Endothelial cell of umbilical vein (primary cell): ENCODE data around the gene SH3BP4. TPM values are rescaled to one million over a fixed set of nuclear protein-coding genes. Genes with fewer than 3 reads are reported as not detected.

ENCODE experiments used
- BruUV-seq: library from RNA; stranded (reverse); fragments of 400-500 nt; replicated peaks from 2 replicates; lab custom pipeline; 2021; lab: Mats Ljungman, UMichigan
- CTCF ChIA-PET: fragments of 300-600, 350-600 bp; sonication (Branson Sonifier 250); formaldehyde crosslinking; loops from one replicate; lab custom pipeline; 2021; ENCODE audit warnings: antibody characterized with exemption, inconsistent platforms; lab: Charles Lee
- POLR2A ChIA-PET: fragments of 300-600, 350-600 bp; sonication (Branson Sonifier 250); formaldehyde crosslinking; loops from one replicate; lab custom pipeline; 2021; ENCODE audit warnings: antibody characterized with exemption, inconsistent platforms; lab: Charles Lee
- DNase-seq: peaks from one replicate; pipeline ENCODE4 v3.0.0-alpha.2; 2011; ENCODE audit warnings: low read depth, low spot score
- FAIRE-seq: peaks from 2 replicates; lab custom pipeline; 2011; peaks lifted over from hg19 to GRCh38; lab: Jason Lieb, UNC
- H2AFZ ChIP-seq: 2 replicates; pipeline ENCODE4 v1.6.0; 2012; ENCODE audit warnings: low read depth, low read length, control low read depth, inconsistent platforms
- H3K27ac ChIP-seq: 2 replicates; pipeline ENCODE4 v1.5.1; 2011; ENCODE audit warnings: low read depth, mild to moderate bottlenecking, control low read depth, low read length, moderate library complexity; ENCODE audit not compliant: insufficient read depth
- H3K27me3 ChIP-seq, 2 experiments: 2 replicates each; pipeline versions ENCODE4 v1.6.0 to v1.6.1; 2011; ENCODE audit warnings: low read length in 2 of 2, mixed read lengths in 1 of 2; ENCODE audit not compliant: control insufficient read depth in 2 of 2, insufficient read depth in 2 of 2
- H3K36me3 ChIP-seq, 2 experiments: 2 replicates in 1 of 2; 3 replicates in 1 of 2; pipeline ENCODE4 v1.5.1; 2011; ENCODE audit warnings: low read length in 2 of 2, mild to moderate bottlenecking in 1 of 2, moderate library complexity in 1 of 2; ENCODE audit not compliant: control insufficient read depth in 2 of 2, insufficient read depth in 2 of 2; ENCODE audit errors: extremely low read depth in 1 of 2
- H3K4me1 ChIP-seq: 3 replicates; pipeline ENCODE4 v1.5.1; 2011; ENCODE audit warnings: mild to moderate bottlenecking, low read length; ENCODE audit not compliant: control insufficient read depth, insufficient read depth; ENCODE audit errors: extremely low read depth
- H3K4me2 ChIP-seq: 2 replicates; pipeline ENCODE4 v1.6.1; 2011; ENCODE audit warnings: low read length, control low read depth, mixed read lengths; ENCODE audit not compliant: insufficient read depth
- H3K4me3 ChIP-seq, 3 experiments: fragments of 200-600 bp in 1 of 3; sonication (generic), shearing (Covaris generic) in 1 of 3; replicated peaks in 1 of 3; 2 replicates each; pipeline ENCODE4 v1.5.1; 2011 to 2016; ENCODE audit warnings: control low read depth in 3 of 3, low read length in 3 of 3, mild to moderate bottlenecking in 2 of 3, inconsistent platforms in 1 of 3, low read depth in 1 of 3, moderate library complexity in 1 of 3; ENCODE audit not compliant: insufficient read depth in 1 of 3
- H3K79me2 ChIP-seq: 2 replicates; pipeline ENCODE4 v1.6.0; 2012; ENCODE audit warnings: low read length, inconsistent platforms; ENCODE audit not compliant: control insufficient read depth, insufficient read depth
- H3K9ac ChIP-seq: replicated peaks from 2 replicates; pipeline ENCODE3; 2011; ENCODE audit warnings: low read length, control low read depth; ENCODE audit not compliant: insufficient read depth; ENCODE audit errors: extremely low read depth
- H3K9me1 ChIP-seq: replicated peaks from 3 replicates; pipeline ENCODE4 v1.6.0; 2011; ENCODE audit warnings: mild to moderate bottlenecking, low read length; ENCODE audit not compliant: control insufficient read depth, insufficient read depth; ENCODE audit errors: extremely low read depth
- H3K9me3 ChIP-seq: replicated peaks from 2 replicates; pipeline ENCODE4 v1.5.1; 2012; ENCODE audit warnings: low read length, inconsistent platforms; ENCODE audit not compliant: control insufficient read depth, insufficient read depth
- H4K20me1 ChIP-seq: replicated peaks from 2 replicates; pipeline ENCODE3; 2011; ENCODE audit warnings: mild to moderate bottlenecking, low read length; ENCODE audit not compliant: control insufficient read depth, insufficient read depth; ENCODE audit errors: extremely low read depth
- EZH2 ChIP-seq: IDR thresholded peaks from 2 replicates; pipeline ENCODE4 v1.6.1; 2012; ENCODE audit warnings: borderline replicate concordance, low read depth, mild to moderate bottlenecking, moderate library complexity, low read length, inconsistent platforms; ENCODE audit not compliant: severe bottlenecking
- FOS ChIP-seq: IDR thresholded peaks from 2 replicates; pipeline ENCODE4 v1.6.1; 2011; ENCODE audit warnings: mild to moderate bottlenecking, low read length, moderate library complexity, borderline replicate concordance; ENCODE audit not compliant: insufficient read depth
- GATA2 ChIP-seq: IDR thresholded peaks from 2 replicates; pipeline ENCODE4 v1.7.0; 2011; ENCODE audit warnings: low read depth, mild to moderate bottlenecking, moderate library complexity, mixed read lengths, low read length; ENCODE audit not compliant: insufficient read length, insufficient read depth
- JUN ChIP-seq: IDR thresholded peaks from 2 replicates; pipeline ENCODE4 v1.6.1; 2011; ENCODE audit warnings: borderline replicate concordance, low read depth; ENCODE audit not compliant: insufficient read length, insufficient read depth
- MYC ChIP-seq: IDR thresholded peaks from one replicate; pipeline ENCODE4 v1.6.1; 2011; ENCODE audit warnings: mild to moderate bottlenecking, low read depth, low read length
- POLR2A ChIP-seq: IDR thresholded peaks from 2 replicates; pipeline ENCODE4 v1.6.1; 2012; ENCODE audit warnings: low read depth, mild to moderate bottlenecking, control low read depth, low read length
- POLR2AphosphoS5 ChIP-seq: IDR thresholded peaks from 2 replicates; pipeline ENCODE4 v1.6.1; 2012; ENCODE audit warnings: low read depth, mild to moderate bottlenecking, control low read depth, low read length, moderate library complexity; ENCODE audit not compliant: insufficient read depth
- dilution Hi-C: fragments of 300-500 bp; cut with MboI; formaldehyde crosslinking; loops from one replicate; pipeline ENCODE4 v1.15.0; 2019; ENCODE audit warnings: low sequenced_read_pairs; ENCODE audit not compliant: extremely low pct_ligation_motif_present
- intact Hi-C: fragments of 100-400 bp; cut with micrococcal nuclease; formaldehyde crosslinking; loops from one replicate; pipeline ENCODE4 v1.10.0; 2022
- polyA plus RNA-seq, 4 experiments: library from polyadenylated mRNA; depleted of rRNA in 3 of 4; stranded (reverse) in 3 of 4; unstranded in 1 of 4; fragments of >200 nt; gene quantifications; 2 replicates each; pipeline versions ENCODE4 v1.2.1 to v1.2.3, GENCODE V29; 2011 to 2012; ENCODE audit warnings: missing spikeins in 1 of 4
- total RNA-seq: library from RNA; stranded (reverse); gene quantifications from 2 replicates; pipeline ENCODE4 v1.2.3, GENCODE V29; 2021
- TF ChIP-seq, protein P1 (sequence below): IDR thresholded peaks from 2 replicates; pipeline ENCODE4 v1.6.1; 2011; ENCODE audit not compliant: insufficient read depth, insufficient read length
- TF ChIP-seq, protein P2 (sequence below), 2 donors: IDR thresholded peaks; 1 replicate in 1 of 2; 2 replicates in 1 of 2; pipeline ENCODE4 v1.5.1; 2011; ENCODE audit warnings: low read length in 2 of 2, mild to moderate bottlenecking in 2 of 2, moderate library complexity in 2 of 2, control low read depth in 1 of 2, inconsistent platforms in 1 of 2, low read depth in 1 of 2; ENCODE audit not compliant: insufficient read depth in 1 of 2; ENCODE audit errors: extremely low read depth in 1 of 2

The SH3BP4 gene
- total and polyA plus RNA-seq, 2 donors (not counting 3 experiments of a cell fraction or from before 2014, with no cell fraction given): 85.2 to 100.0 TPM

DNA sequence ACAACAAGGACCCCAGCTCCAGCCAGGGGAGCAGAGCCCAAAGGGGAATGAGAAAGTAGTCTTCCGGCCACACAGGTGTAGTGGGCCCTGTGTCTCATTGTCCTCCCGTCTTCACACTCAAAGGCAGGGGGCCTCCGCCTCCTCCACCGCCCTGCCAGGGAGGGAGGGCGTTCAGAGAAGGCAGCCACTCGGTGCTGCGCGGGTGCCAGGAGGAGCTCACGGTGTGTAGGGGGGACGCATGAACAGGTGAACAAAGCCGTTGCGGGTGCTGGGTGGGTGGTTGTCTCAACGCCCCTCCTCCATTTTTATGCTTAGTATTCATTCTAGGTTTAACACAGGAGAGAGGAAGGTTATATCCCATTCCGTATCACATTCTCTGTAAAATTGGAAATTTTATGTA lies 36.7 kb downstream of the SH3BP4 start:
- ChIA-PET CTCF (interaction anchor here (1.0 to 1.4 kb wide), 3 partner anchors 39 to 107 kb away, joined by 3 read pairs; no protein-coding TSS in a partner anchor), POLR2A (no interaction called here)
- dilution Hi-C loops: no loop called here
- H3K79me2 ChIP-seq: peaks cover 99% of the 10 kb centered on the region
- H3K4me3 ChIP-seq: no peak overlapping the region
- H2AFZ ChIP-seq: no peak overlapping the region
- peaks cover 56% of the 10 kb centered on the region for H3K4me1 ChIP-seq
- no peak for DNase-seq
- no peak for FAIRE-seq
- H3K27ac ChIP-seq: peak overlapping the region; percentile 78
- peak overlapping the region; percentile 49 for H3K9ac ChIP-seq
- no peaks in the 10 kb centered on the region for H3K27me3 ChIP-seq
- TF ChIP-seq, protein P1, sequence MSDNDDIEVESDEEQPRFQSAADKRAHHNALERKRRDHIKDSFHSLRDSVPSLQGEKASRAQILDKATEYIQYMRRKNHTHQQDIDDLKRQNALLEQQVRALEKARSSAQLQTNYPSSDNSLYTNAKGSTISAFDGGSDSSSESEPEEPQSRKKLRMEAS: no peak
- TF ChIP-seq POLR2A (no peak), MYC (no peak), EZH2 (no peak), GATA2 (no peak), JUN (no peak), POLR2AphosphoS5 (no peak), FOS (no peak)
- TF ChIP-seq, protein P2, sequence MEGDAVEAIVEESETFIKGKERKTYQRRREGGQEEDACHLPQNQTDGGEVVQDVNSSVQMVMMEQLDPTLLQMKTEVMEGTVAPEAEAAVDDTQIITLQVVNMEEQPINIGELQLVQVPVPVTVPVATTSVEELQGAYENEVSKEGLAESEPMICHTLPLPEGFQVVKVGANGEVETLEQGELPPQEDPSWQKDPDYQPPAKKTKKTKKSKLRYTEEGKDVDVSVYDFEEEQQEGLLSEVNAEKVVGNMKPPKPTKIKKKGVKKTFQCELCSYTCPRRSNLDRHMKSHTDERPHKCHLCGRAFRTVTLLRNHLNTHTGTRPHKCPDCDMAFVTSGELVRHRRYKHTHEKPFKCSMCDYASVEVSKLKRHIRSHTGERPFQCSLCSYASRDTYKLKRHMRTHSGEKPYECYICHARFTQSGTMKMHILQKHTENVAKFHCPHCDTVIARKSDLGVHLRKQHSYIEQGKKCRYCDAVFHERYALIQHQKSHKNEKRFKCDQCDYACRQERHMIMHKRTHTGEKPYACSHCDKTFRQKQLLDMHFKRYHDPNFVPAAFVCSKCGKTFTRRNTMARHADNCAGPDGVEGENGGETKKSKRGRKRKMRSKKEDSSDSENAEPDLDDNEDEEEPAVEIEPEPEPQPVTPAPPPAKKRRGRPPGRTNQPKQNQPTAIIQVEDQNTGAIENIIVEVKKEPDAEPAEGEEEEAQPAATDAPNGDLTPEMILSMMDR (IDR thresholded peaks at IDR 0.05; ENCODE audit: extremely low read depth in 1 of 2, insufficient read depth in 1 of 2, low read depth in 1 of 2, low read length in 2 of 2): no peak
- peak overlapping the region; percentile 62 for H3K4me2 ChIP-seq
- BruUV-seq: no TSS peak
- no peaks in the 10 kb centered on the region for H3K9me1 ChIP-seq
- intact Hi-C loops: loop anchor here (2.0 kb wide), 1 partner anchor 108 kb away; no protein-coding TSS in a partner anchor
- no peaks in the 10 kb centered on the region for H4K20me1 ChIP-seq
- no peaks in the 10 kb centered on the region for H3K9me3 ChIP-seq
- H3K36me3 ChIP-seq: peaks cover 0 to 7% of the 10 kb centered on the region in 2 experiments
